HG03575 (cell line): Measurements from ENCODE around the gene ASIC1.

ENCODE experiments used
- ATAC-seq: cut with Tn5 transposase; IDR thresholded peaks from one replicate; pipeline ENCODE4 v1.9.1; 2021; ENCODE audit not compliant: unreplicated experiment, insufficient number of reproducible peaks, low FRiP score; ENCODE audit errors: extremely low read depth

The ASIC1 gene

GRCh38 chr12:50057896-50058670 is 687 bp downstream of the ASIC1 start:
- ATAC-seq = no peak

- ATAC-seq = no peak
Measured at GRCh38 chr12:50058743-50059312, 1.4 kb downstream of the ASIC1 start.

- ATAC-seq = no peak
Measured at GRCh38 chr12:50059440-50060119, 2.2 kb downstream of the ASIC1 start.

GRCh38 chr12:50060120-50060468 is 2.7 kb downstream of the ASIC1 start:
- no peak for ATAC-seq

- no peak for ATAC-seq
Measured at GRCh38 chr12:50061171-50061570, 3.8 kb downstream of the ASIC1 start.

- ATAC-seq = no peak
Measured at GRCh38 chr12:50061946-50062686, 4.7 kb downstream of the ASIC1 start.

- ATAC-seq = no peak
Measured at GRCh38 chr12:50062728-50063460, 5.5 kb downstream of the ASIC1 start.

- no peak for ATAC-seq
Measured at GRCh38 chr12:50065726-50066310, 8.4 kb downstream of the ASIC1 start.

- no peak for ATAC-seq
Measured at GRCh38 chr12:50066402-50066801, 9.0 kb downstream of the ASIC1 start.

GRCh38 chr12:50069069-50069468 is 11.7 kb downstream of the ASIC1 start:
- ATAC-seq = no peak

GRCh38 chr12:50069539-50069938 is 12.1 kb downstream of the ASIC1 start:
- ATAC-seq = no peak

- ATAC-seq = no peak
Measured at GRCh38 chr12:50070314-50071060, 13.1 kb downstream of the ASIC1 start.

GRCh38 chr12:50072198-50072907 is 15.0 kb downstream of the ASIC1 start:
- ATAC-seq = no peak

GRCh38 chr12:50073206-50073605 is 15.8 kb downstream of the ASIC1 start:
- ATAC-seq = no peak

GRCh38 chr12:50073712-50074111 is 16.3 kb downstream of the ASIC1 start:
- no peak for ATAC-seq

GRCh38 chr12:50074936-50075807 is 17.8 kb downstream of the ASIC1 start:
- no peak for ATAC-seq

- no peak for ATAC-seq
Measured at GRCh38 chr12:50075808-50076170, 18.4 kb downstream of the ASIC1 start.
